LNCaP clone FGC (cell line): ENCODE data around the gene TRHDE.
A peak's percentile ranks its signal among the peaks of the same experiment; 100 is the strongest.

Source experiments
- DNase-seq: peaks from one replicate; pipeline ENCODE4 v3.0.0-alpha.2; 2011; ENCODE audit warnings: low read depth
- H3K4me3 ChIP-seq: 2 replicates; pipeline ENCODE4 v1.5.1; 2011; ENCODE audit warnings: mild to moderate bottlenecking, low read depth, low read length, control low read depth
- TF ChIP-seq, protein P1 (sequence below): IDR thresholded peaks from 2 replicates; pipeline ENCODE4 v1.5.1; 2012; ENCODE audit warnings: mild to moderate bottlenecking; ENCODE audit not compliant: control insufficient read depth, insufficient read depth; ENCODE audit errors: extremely low read depth

Gene TRHDE

DNA sequence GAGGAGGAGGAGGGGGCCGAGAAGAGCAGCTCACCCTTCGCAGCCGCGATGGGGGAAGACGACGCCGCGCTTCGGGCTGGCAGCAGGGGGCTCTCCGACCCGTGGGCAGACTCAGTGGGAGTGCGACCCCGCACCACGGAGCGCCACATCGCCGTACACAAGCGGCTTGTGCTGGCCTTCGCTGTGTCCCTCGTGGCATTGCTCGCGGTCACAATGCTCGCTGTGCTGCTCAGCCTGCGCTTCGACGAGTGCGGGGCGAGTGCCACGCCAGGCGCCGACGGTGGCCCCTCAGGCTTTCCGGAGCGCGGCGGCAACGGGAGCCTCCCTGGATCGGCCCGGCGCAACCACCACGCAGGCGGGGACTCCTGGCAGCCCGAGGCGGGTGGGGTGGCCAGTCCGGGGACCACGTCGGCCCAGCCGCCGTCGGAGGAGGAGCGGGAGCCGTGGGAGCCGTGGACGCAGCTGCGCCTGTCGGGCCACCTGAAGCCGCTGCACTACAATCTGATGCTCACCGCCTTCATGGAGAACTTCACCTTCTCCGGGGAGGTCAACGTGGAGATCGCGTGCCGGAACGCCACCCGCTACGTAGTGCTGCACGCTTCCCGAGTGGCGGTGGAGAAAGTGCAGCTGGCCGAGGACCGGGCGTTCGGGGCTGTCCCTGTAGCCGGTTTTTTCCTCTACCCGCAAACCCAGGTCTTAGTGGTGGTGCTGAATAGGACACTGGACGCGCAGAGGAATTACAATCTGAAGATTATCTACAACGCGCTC lies 745 bp downstream of the TRHDE start:
- H3K4me3 ChIP-seq = peak overlapping the region; percentile 49; the same call in 1 of the 2 replicates
- no peak for DNase-seq
- TF ChIP-seq, protein P1, sequence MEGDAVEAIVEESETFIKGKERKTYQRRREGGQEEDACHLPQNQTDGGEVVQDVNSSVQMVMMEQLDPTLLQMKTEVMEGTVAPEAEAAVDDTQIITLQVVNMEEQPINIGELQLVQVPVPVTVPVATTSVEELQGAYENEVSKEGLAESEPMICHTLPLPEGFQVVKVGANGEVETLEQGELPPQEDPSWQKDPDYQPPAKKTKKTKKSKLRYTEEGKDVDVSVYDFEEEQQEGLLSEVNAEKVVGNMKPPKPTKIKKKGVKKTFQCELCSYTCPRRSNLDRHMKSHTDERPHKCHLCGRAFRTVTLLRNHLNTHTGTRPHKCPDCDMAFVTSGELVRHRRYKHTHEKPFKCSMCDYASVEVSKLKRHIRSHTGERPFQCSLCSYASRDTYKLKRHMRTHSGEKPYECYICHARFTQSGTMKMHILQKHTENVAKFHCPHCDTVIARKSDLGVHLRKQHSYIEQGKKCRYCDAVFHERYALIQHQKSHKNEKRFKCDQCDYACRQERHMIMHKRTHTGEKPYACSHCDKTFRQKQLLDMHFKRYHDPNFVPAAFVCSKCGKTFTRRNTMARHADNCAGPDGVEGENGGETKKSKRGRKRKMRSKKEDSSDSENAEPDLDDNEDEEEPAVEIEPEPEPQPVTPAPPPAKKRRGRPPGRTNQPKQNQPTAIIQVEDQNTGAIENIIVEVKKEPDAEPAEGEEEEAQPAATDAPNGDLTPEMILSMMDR = no peak

DNA sequence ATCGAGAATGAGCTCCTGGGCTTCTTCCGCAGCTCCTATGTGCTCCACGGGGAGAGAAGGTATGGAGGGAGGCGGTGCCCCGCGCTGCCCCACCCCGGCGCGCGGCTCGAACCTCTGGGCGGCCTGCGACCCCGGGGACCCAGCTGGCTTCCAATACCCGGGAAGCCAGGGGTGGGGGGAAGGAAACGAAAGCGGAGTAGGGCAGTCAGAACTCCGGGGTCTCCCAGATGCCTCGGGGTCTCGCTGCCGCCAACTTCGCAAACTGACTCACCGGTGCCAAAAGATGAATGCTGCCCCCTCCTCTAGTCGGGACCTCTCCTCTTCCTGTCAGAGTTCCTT lies 1.3 kb downstream of the TRHDE start:
- TF ChIP-seq, protein P1 = no peak
- no peak overlapping the region for H3K4me3 ChIP-seq
- DNase-seq = no peak

DNA sequence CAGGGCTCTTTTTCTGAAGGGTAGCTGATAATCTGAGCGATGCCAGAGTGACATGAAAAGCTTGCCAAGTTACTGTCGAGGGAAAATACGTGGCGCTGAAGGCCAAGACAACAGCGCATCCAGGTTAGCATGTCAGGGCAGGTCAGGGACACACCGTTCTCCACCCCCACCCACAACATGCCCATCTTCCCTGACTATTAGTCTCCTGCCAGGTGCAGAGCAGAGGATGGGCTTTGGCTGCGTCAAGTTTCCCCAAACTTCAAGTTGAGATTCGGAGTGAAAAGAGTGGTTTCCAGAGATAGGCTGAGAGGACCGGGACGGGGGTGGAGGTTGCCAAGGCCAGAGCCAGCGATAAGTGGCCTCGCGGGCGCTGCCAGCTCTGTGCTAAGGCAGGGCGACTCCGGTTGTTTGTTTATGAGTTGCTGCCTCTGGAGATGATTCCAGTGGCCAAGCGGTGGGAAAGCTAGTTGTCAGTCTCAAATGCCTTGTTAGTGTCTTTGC lies 1.7 kb downstream of the TRHDE start:
- H3K4me3 ChIP-seq = no peak overlapping the region
- TF ChIP-seq, protein P1 = no peak
- DNase-seq = no peak

DNA sequence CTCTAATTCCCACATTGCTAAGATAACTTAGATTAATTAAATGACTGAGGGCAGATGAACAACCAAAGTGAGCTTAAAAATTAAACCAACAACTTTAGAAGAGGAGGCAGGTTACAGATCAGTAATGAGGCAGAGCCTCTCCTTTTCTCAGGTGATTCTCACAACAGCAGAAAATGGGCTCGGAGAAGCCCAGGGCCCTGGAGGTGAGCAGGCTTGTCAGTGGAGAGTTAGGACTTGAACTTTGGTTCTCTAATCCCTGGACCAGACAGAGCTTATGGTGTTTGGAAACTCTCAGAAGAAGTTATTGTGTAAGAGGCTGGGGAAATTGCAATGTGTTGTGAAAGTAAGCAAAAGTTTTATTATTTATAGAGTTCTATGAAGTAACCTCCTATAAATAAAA lies 2.8 kb downstream of the TRHDE start:
- TF ChIP-seq, protein P1 = no peak
- no peak for DNase-seq
- H3K4me3 ChIP-seq = no peak overlapping the region

DNA sequence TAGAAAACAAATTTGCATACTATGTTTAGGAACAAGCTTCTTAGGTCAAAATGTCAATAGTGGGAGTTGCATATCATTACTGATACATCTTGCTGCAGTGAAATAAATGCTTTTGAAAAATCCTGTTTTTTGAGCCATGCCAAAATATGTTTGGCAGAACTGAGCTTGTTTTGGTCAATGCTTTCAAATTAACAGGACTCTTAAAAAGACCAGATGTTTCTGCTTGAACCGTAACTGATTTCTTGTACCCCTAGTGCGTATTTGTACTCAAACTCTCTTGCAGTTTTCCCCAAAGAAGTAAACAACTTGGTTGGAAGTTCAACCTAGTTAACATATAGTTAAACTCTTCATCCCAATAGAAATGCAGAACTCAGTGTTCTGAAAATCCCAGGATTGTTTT lies 3.4 kb downstream of the TRHDE start:
- no peak for DNase-seq
- H3K4me3 ChIP-seq = no peak overlapping the region
- TF ChIP-seq, protein P1 = no peak

DNA sequence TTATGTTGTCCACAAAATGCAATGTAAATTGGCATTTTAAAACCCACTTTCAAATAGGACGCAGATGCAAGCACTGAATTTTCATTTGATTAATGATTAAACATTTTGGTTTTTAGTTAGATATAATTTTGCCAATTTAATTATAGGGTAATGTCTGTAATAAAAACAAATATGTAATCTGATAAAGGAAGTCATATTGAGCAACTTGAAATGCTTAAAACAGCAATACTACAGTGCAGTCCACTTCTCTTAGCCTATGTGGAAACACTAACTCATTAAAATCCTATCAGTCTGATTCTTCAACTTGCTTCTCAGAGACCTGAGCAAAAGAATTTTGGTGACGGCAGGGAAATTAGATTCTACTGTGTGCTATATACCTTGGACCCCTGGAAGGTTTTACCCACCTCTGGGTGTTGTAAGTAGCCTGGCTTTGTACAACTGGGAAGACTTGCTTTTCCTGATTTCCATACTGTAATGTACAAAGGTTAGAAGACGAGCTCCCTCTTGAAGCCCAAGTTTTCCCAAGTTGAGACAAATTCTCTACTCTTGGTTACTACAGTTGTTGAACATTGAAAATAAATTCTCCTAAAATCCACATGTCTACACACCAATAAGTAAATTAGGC lies 4.1 kb downstream of the TRHDE start:
- TF ChIP-seq, protein P1 = no peak
- no peak for DNase-seq
- H3K4me3 ChIP-seq = no peak overlapping the region
